ENCODE results near the gene SCN2A.

Gene SCN2A

DNA sequence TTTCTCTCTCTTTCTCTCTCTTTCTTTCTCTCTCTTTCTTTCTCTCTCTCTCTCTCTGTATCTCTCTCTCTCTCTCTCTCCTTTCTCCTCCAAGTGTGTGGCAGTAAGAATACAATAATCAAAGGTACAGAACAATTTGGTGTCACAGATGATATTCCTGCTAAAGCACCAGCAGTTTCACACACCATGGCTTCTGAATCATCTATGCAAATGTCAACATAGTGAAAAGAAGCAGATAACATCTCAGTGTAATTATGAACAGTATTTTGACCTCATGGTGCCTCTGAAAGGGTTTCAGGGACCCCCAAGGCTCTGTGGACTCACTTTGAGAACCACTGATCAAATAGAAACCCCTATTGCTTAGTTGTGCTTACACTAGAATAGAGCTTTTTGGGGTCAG is 191.8 kb downstream of the SCN2A start:
- Mint-ChIP-seq H3K4me3 (no peak overlapping the region), H3K27ac (no peak overlapping the region), H3K36me3 (ENCODE audit: low read depth) (no peaks in the 10 kb centered on the region), H3K4me1 (ENCODE audit: low read depth) (no peaks in the 10 kb centered on the region), H3K9me3 (no peaks in the 10 kb centered on the region), H3K27me3 (ENCODE audit: low read depth) (no peaks in the 10 kb centered on the region)
- DNase-seq (ENCODE audit: low spot score): no peak

DNA sequence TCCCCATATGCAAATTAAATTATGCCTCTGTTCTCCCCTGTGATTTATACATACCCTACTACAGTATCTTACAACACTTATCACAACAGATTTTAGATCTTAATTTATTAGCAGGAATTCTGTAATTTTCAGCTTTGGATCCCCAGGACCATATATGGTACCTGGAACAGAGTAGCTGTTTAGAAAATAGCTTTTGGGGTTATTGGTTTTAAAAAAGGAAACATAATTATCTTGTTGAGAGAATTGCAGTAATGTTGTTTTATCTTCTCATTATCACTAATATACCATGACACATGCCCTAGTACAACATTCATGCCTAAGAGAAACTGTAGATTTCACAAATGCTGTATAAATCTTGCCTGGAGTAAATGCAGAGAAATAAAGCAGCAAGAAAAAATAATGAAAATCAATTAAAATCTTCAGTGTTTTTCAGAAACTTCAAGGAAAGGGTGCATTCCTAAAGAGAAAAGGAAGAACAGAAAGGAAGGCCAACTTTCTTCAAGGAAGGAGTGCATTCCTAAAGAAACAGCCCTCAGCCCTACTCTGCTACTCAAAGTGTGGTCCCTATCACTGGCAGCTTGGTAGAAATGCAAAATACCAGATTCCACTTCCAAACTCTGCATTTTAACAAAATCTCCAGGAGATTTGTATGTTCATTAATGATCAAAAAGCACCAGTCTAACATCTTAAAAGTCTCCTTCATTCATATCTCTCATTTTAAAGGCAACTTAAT is 193.2 kb downstream of the SCN2A start:
- Mint-ChIP-seq H3K27me3 (ENCODE audit: low read depth) (no peaks in the 10 kb centered on the region), H3K4me3 (no peak overlapping the region), H3K9me3 (no peaks in the 10 kb centered on the region), H3K4me1 (ENCODE audit: low read depth) (no peaks in the 10 kb centered on the region), H3K36me3 (ENCODE audit: low read depth) (no peaks in the 10 kb centered on the region), H3K27ac (no peak overlapping the region)
- no peak for DNase-seq (ENCODE audit: low spot score)

GRCh38 chr2:165434865-165435496 is 195.8 kb downstream of the SCN2A start:
- no peaks in the 10 kb centered on the region for H3K36me3 Mint-ChIP-seq (ENCODE audit: low read depth)
- DNase-seq (ENCODE audit: low spot score): no peak
- no peaks in the 10 kb centered on the region for H3K9me3 Mint-ChIP-seq
- no peaks in the 10 kb centered on the region for H3K4me1 Mint-ChIP-seq (ENCODE audit: low read depth)
- H3K27ac Mint-ChIP-seq: no peak overlapping the region
- no peaks in the 10 kb centered on the region for H3K27me3 Mint-ChIP-seq (ENCODE audit: low read depth)
- H3K4me3 Mint-ChIP-seq: no peak overlapping the region

DNA sequence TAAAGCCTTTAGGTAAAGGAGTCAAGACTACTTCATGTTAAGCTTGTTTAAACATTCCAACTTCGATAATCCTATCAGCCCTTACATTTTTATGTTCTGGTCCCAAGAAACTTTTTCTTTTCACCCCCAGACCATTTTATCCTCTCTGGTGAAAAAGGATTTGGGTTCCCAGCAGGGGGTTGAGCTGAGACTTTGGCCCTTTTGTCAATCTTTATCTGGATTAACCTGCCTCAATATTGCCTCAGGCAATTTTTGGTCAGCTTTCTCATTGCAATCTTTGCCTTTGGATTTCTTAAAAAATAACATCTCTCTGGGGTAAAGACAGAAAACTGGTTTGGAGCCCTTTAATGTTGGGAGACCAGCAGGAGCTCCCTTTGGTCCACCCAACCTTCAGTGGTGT is 196.4 kb downstream of the SCN2A start:
- no peak overlapping the region for H3K27ac Mint-ChIP-seq
- H3K27me3 Mint-ChIP-seq (ENCODE audit: low read depth): no peaks in the 10 kb centered on the region
- no peaks in the 10 kb centered on the region for H3K36me3 Mint-ChIP-seq (ENCODE audit: low read depth)
- no peaks in the 10 kb centered on the region for H3K9me3 Mint-ChIP-seq
- H3K4me1 Mint-ChIP-seq (ENCODE audit: low read depth): no peaks in the 10 kb centered on the region
- H3K4me3 Mint-ChIP-seq: no peak overlapping the region
- DNase-seq (ENCODE audit: low spot score): no peak

DNA sequence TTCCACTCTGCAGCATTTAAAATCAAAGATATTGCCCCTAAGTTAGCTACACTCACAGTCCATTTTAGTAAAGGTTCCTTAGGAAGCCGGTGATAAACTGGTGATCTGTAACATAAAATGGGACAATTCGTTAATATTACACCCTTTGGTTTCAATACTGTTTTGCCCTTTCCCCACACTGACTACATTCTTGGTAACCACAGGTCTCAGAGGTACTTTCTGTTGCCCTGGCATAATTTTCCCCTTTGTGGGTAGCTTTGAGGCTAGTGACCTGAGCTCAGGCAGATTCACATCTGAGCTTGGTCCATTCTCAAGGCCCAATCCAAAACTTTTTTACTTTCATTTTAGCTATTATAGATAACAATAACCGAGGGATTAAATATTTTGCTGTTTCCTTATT is 197.3 kb downstream of the SCN2A start:
- H3K9me3 Mint-ChIP-seq: no peaks in the 10 kb centered on the region
- no peak overlapping the region for H3K27ac Mint-ChIP-seq
- H3K36me3 Mint-ChIP-seq (ENCODE audit: low read depth): no peaks in the 10 kb centered on the region
- no peaks in the 10 kb centered on the region for H3K4me1 Mint-ChIP-seq (ENCODE audit: low read depth)
- H3K4me3 Mint-ChIP-seq: no peak overlapping the region
- no peaks in the 10 kb centered on the region for H3K27me3 Mint-ChIP-seq (ENCODE audit: low read depth)
- no peak for DNase-seq (ENCODE audit: low spot score)

DNA sequence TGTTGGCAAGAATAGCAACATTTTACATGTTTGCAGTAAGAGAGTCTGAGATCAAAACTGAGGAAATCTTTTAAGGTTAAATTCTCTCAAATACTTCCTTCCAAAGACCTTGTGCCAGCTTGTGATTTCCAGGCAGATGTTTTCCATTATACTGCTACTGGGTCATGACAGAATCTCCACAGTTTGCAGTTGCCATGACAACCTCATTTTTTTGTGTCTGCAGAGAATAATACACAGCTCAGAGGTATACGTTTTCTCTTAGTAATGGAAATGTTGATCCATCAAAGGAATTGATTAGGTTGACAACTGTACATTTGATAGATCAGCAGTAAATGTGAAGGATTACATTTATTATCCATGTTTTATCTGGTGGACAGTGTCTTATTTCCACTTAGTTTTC is 201.2 kb downstream of the SCN2A start:
- no peaks in the 10 kb centered on the region for H3K9me3 Mint-ChIP-seq
- no peak overlapping the region for H3K27ac Mint-ChIP-seq
- no peaks in the 10 kb centered on the region for H3K27me3 Mint-ChIP-seq (ENCODE audit: low read depth)
- no peaks in the 10 kb centered on the region for H3K36me3 Mint-ChIP-seq (ENCODE audit: low read depth)
- no peak for DNase-seq (ENCODE audit: low spot score)
- H3K4me1 Mint-ChIP-seq (ENCODE audit: low read depth): peaks cover 3% of the 10 kb centered on the region
- no peak overlapping the region for H3K4me3 Mint-ChIP-seq

Measured in T-helper 2 cell treated with Interferon-gamma antibody and Interleukin-4, amounts not matched to agents 5 μg/mL and 100 μg/mL, for 36 hours (primary cell).